Measurements from ENCODE around the gene TNK2.

Gene TNK2

GRCh38 chr3:195815169-195815771, 93.1 kb downstream of the TNK2 start:
- DNase-seq = no peak

- DNase-seq = no peak
Observed at GRCh38 chr3:195813916-195814640, 94.3 kb downstream of the TNK2 start.

All from activated naive CD4-positive, alpha-beta T cell treated with anti-CD3 and anti-CD28 coated beads, Interleukin-2, amount 50 U/mL, for 16 hours (primary cell).